ENCODE results near the gene GAS2L3.

The GAS2L3 gene

DNA sequence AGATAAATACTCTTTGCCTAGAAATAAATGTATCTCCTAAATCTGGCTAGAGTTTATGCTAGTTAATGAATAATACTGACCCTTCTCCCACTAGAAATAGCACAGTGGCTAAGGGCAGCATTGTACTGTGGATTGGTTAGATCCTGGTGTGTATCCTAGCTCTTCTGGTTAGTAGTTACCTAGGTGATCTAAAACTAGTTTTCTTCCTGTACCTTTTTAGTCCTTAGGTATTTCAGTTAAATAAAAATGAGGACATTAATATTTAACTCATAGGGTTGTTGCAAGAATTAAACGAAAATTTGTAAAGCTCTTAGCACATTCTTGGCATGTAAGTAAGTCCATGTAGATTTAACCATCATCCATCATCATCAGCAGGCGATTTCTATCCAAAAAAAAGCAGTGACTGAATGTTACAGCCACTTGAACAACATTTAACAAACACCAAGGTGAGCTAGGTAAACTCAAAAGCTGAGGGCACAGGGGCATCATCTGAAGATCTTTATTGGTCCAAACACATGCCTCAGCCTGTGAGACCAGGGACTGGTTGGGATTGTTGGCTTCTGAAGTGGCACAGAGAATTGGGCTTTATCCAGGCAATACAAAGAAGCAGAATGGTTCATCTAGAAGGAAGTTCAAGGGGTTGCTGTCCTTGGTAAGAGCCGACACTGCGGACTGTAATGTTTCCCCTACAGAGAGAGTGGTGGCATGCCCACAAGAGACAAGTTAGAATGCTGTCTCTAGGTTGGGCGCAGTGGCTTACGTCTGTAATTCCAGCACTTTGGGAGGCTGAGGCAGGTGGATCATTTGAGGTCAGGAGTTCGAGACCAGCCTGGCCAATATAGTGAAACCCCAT, 100.8 kb downstream of the GAS2L3 start:
- Histone ChIP-seq H3K27me3 (ENCODE audit: insufficient read depth, poor library complexity, severe bottlenecking) (no peaks in the 10 kb centered on the region), H3K4me3 (ENCODE audit: severe bottlenecking) (no peak overlapping the region), H3K9me3 (ENCODE audit: severe bottlenecking) (no peaks in the 10 kb centered on the region), H3K36me3 (ENCODE audit: low read depth) (no peaks in the 10 kb centered on the region), H3K4me1 (ENCODE audit: insufficient read depth, poor library complexity, severe bottlenecking) (no peaks in the 10 kb centered on the region), H3K27ac (ENCODE audit: poor library complexity, severe bottlenecking) (no peak overlapping the region)
- no peak for TF ChIP-seq CTCF (IDR thresholded peaks at IDR 0.05; ENCODE audit: poor library complexity, severe bottlenecking)
- ATAC-seq (ENCODE audit: low read depth) (no peak), DNase-seq (ENCODE audit: low spot score) (no peak)

Data from RWPE2 (cell line).